Body of pancreas (tissue), 4 donors: Measurements from ENCODE around the gene TASOR.

Experiments
- CTCF ChIP-seq, 7 experiments: fragments of 450-650 bp in 4 of 7; fragments of 200-600 bp in 3 of 7; sonication (generic) in 3 of 7; IDR thresholded peaks; one replicate each; pipeline ENCODE4 v1.5.1; 2016 to 2019; ENCODE audit warnings: antibody characterized with exemption in 7 of 7
- POLR2A ChIP-seq, 3 donors: fragments of 450-650 bp; IDR thresholded peaks; one replicate each; pipeline ENCODE4 v1.6.1; 2016; ENCODE audit warnings: antibody characterized with exemption in 3 of 3, mild to moderate bottlenecking in 2 of 3

- peak in 2 of 7 experiments; percentile 1 to 16 for TF ChIP-seq CTCF (IDR thresholded peaks at IDR 0.05)
- TF ChIP-seq POLR2A (IDR thresholded peaks at IDR 0.05) = peak; percentile 46 to 84 (median 82)
Measured at GRCh38 chr3:56682462-56683121, 473 bp downstream of the TASOR start.
